Measurements from ENCODE around the gene MPND. TPM values are rescaled to one million over a fixed set of nuclear protein-coding genes. Genes with fewer than 3 reads are reported as not detected.

The MPND gene
- total RNA-seq: 4.5 and 8.9 TPM in 2 replicates

- DNase-seq (ENCODE audit: extremely low read depth, low read depth, low spot score): no peak
Measured at GRCh38 chr19:4343370-4344307, at the start of gene MPND. Gene MPND, plus strand, starts transcription at chr19:4343562. Its CDS starts 32 bp downstream, at chr19:4343594.

GRCh38 chr19:4294389-4294788 lies 49.0 kb upstream of the MPND start:
- DNase-seq (ENCODE audit: extremely low read depth, low read depth, low spot score): no peak

- DNase-seq (ENCODE audit: extremely low read depth, low read depth, low spot score): no peak
Measured at GRCh38 chr19:4295972-4296771, 47.2 kb upstream of the MPND start.

GRCh38 chr19:4297901-4298809 lies 45.2 kb upstream of the MPND start:
- no peak for DNase-seq (ENCODE audit: extremely low read depth, low read depth, low spot score)

GRCh38 chr19:4298810-4299550 lies 44.4 kb upstream of the MPND start:
- DNase-seq (ENCODE audit: extremely low read depth, low read depth, low spot score): no peak

- no peak for DNase-seq (ENCODE audit: extremely low read depth, low read depth, low spot score)
Measured at GRCh38 chr19:4300589-4300988, 42.8 kb upstream of the MPND start.

- DNase-seq (ENCODE audit: extremely low read depth, low read depth, low spot score): no peak
Measured at GRCh38 chr19:4301590-4302242, 41.6 kb upstream of the MPND start.

- DNase-seq (ENCODE audit: extremely low read depth, low read depth, low spot score): no peak
Measured at GRCh38 chr19:4302243-4302640, 41.1 kb upstream of the MPND start, which contains the start of gene TMIGD2. Gene TMIGD2, minus strand, starts transcription at chr19:4302389. Its CDS starts 4 bp downstream, at chr19:4302385.

GRCh38 chr19:4303819-4304537 lies 39.4 kb upstream of the MPND start:
- no peak for DNase-seq (ENCODE audit: extremely low read depth, low read depth, low spot score)

- DNase-seq (ENCODE audit: extremely low read depth, low read depth, low spot score): no peak
Measured at GRCh38 chr19:4304538-4305256, 38.7 kb upstream of the MPND start, which contains the start of gene FSD1. Gene FSD1, plus strand, starts transcription at chr19:4304598. Its CDS starts 149 bp downstream, at chr19:4304747.

GRCh38 chr19:4305257-4305612 lies 38.1 kb upstream of the MPND start:
- DNase-seq (ENCODE audit: extremely low read depth, low read depth, low spot score): no peak

- DNase-seq (ENCODE audit: extremely low read depth, low read depth, low spot score): no peak
Measured at GRCh38 chr19:4305659-4306058, 37.7 kb upstream of the MPND start.

GRCh38 chr19:4310247-4311121 lies 32.9 kb upstream of the MPND start:
- DNase-seq (ENCODE audit: extremely low read depth, low read depth, low spot score): no peak

- no peak for DNase-seq (ENCODE audit: extremely low read depth, low read depth, low spot score)
Measured at GRCh38 chr19:4313847-4314490, 29.4 kb upstream of the MPND start.

- DNase-seq (ENCODE audit: extremely low read depth, low read depth, low spot score): no peak
Measured at GRCh38 chr19:4316956-4317355, 26.4 kb upstream of the MPND start.

GRCh38 chr19:4318460-4318859 lies 24.9 kb upstream of the MPND start:
- no peak for DNase-seq (ENCODE audit: extremely low read depth, low read depth, low spot score)
